Esophagus muscularis mucosa (tissue), 3 donors: ENCODE data around the gene C1orf74.

Experiments
- CTCF ChIP-seq, 3 experiments: fragments of 200-600 bp in 2 of 3; fragments of 450-650 bp in 1 of 3; sonication (generic) in 2 of 3; IDR thresholded peaks; one replicate each; pipeline ENCODE4 v1.5.1; 2017 to 2019; ENCODE audit warnings: antibody characterized with exemption in 3 of 3, mild to moderate bottlenecking in 2 of 3, moderate library complexity in 1 of 3
- POLR2A ChIP-seq: fragments of 450-650 bp; IDR thresholded peaks from one replicate; pipeline ENCODE4 v1.6.1; 2017; ENCODE audit warnings: antibody characterized with exemption, moderate library complexity, mild to moderate bottlenecking, low read depth

- no peak for TF ChIP-seq CTCF (IDR thresholded peaks at IDR 0.05)
- no peak for TF ChIP-seq POLR2A
Observed at GRCh38 chr1:209742409-209743144, 41.8 kb downstream of the C1orf74 start.
